ENCODE data around the gene SNX2.
"Not testable (repeated sequence)": the region's sequence is repeated elsewhere in the genome, so short reads cannot be mapped to it uniquely, and the experiment has no call there.

Gene SNX2

DNA sequence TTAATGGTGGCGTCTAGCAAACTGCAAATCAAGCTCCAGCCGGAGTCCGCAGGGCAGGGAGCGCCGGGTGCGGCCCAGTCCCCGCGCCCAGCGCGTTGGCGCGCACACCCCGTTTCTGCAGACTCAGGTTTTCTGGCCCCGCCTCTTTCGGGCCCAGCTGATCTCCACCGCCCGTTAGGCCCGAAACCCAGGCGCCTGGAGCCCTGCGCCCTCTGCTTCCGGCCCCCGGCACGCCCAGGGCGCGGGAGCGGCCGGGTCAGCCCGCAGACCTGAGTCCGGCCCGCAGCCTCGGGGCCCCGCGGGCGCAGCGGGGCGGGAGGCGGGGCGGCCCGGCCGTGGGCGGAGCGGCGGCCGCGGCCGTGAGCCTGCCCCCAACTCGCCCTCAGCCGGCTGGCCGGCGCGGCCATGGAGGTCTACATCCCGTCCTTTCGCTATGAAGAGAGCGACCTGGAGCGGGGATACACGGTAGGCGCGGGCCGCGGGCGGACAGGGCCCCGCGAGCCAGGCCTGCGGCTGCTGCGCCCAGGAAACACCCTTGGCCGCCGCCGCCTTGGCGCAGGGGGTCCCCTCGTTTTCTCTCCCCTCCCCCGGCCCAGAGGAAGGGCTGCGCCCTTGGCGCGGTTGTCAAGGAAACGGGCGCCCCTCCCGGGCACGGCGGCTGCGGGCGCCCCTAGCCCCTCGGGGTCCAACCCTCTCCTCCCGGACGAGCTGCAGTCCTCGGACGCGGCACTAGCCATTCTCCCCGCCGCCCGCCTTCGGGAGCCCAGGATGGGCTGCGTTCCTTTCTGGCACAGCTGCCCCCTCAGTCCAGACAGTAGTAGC lies 70.6 kb downstream of the SNX2 start, which contains the start of gene SNX24:
TSS of gene SNX24 (plus strand) at position 385 of the 822 bp plus-strand sequence. CDS start at position 406, 21 bp downstream.
- TF ChIP-seq CTCF (IDR thresholded peaks at IDR 0.05; ENCODE audit: insufficient read depth, low read depth, low read length, missing control alignments), result peak; percentile 0
- DNase-seq (ENCODE audit: low read depth), result peak; percentile 72
- H3K4me3 ChIP-seq (ENCODE audit: low read depth, low read length), result peak within 1 kb of the TSS; percentile 60

DNA sequence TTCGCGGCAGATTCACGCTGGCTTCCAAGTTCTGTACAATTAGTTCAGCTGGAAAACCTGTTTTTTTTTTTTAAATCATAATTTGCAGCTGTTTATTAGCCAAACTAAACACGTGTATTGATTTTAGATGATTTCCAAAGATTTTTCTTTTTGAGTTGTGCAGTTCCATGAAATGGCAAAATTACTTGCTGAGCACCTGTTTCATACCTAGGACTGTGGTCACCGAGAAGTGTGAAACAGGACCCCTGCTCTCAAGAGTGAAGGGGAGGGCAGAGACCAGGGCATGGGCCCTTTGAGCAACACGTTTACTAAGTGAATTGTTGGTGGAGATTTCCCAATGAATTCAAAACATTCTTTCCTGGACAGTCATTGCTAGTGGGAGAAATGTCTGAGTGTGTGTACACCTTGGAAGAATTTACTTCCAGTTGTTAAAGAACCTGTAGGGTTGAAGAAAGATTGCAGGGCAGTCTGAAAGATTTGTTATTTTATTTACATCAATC lies 71.2 kb downstream of the SNX2 start:
- no peak for DNase-seq (ENCODE audit: low read depth)
- H3K4me3 ChIP-seq (ENCODE audit: low read depth, low read length), result peak overlapping the region; percentile 60; the same call in 1 of the 2 replicates
- TF ChIP-seq CTCF (IDR thresholded peaks at IDR 0.05; ENCODE audit: insufficient read depth, low read depth, low read length, missing control alignments), result no peak

GRCh38 chr5:122847687-122848081 lies 72.8 kb downstream of the SNX2 start:
- H3K4me3 ChIP-seq (ENCODE audit: low read depth, low read length), result no peak overlapping the region
- TF ChIP-seq CTCF (IDR thresholded peaks at IDR 0.05; ENCODE audit: insufficient read depth, low read depth, low read length, missing control alignments), result no peak
- no peak for DNase-seq (ENCODE audit: low read depth)

DNA sequence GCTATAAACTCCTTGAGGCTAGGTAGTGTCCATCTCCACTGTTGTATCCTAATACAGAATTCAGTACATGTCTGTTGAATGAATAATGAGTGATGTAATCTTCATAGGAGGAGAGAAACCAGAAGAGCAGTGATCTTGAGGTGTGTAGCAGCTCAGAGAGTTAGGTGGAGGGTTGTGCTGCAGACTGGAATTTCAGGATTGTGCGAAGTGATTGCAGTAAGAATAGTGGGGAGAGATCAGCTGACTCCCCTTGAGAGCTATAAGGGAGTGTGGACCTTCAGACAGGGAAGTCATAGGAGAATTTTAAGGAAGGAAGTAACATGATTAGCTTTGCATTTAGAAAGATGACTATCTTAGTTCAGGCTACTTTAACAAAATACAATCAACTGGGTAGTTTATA lies 74.9 kb downstream of the SNX2 start:
- H3K4me3 ChIP-seq (ENCODE audit: low read depth, low read length), result no peak overlapping the region
- DNase-seq (ENCODE audit: low read depth), result no peak
- TF ChIP-seq CTCF (IDR thresholded peaks at IDR 0.05; ENCODE audit: insufficient read depth, low read depth, low read length, missing control alignments), result no peak

DNA sequence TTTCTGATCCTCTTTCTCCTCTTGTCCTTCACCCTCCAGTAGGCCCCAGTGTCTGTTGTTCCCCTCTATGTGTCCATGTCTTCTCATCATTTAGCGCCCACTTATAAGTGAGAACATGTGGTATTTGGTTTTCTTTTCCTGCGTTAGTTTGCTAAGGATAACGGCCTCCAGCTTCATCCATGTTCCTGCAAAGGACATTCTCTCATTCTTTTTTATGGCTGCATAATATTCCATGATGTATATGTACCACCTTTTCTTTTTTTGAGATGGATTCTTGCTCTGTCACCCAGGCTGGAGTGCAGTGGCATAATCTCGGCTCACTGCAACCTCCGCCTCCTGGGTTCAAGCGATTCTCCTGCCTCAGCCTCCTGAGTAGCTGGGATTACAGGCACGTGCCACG lies 82.7 kb downstream of the SNX2 start:
- H3K4me3 ChIP-seq (ENCODE audit: low read depth, low read length); DNase-seq (ENCODE audit: low read depth): not testable (repeated sequence)

GRCh38 chr5:122858451-122858850 lies 83.6 kb downstream of the SNX2 start:
- TF ChIP-seq CTCF (IDR thresholded peaks at IDR 0.05; ENCODE audit: insufficient read depth, low read depth, low read length, missing control alignments), result no peak
- no peak for DNase-seq (ENCODE audit: low read depth)

DNA sequence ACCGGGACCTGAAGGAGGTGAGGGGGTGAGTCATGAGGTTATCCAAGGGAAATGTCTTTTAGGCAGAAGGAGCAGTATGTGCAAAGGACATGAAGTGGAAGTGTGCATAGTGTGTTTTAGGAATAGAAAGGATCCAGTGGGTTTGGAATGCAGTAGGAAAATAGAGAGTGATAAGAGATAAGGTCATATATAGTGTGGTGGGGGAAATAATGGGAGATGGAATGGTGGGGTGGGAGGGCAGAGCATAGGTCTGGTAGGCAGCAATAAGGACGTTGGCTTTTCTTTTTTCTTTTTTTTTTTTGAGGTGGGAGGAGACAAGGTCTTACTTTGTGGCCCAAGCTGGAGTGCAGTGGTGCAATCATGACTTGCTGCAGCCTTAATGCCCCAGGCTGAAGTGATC lies 88.4 kb downstream of the SNX2 start:
- DNase-seq (ENCODE audit: low read depth), result no peak
- no peak overlapping the region for H3K4me3 ChIP-seq (ENCODE audit: low read depth, low read length)
- no peak for TF ChIP-seq CTCF (IDR thresholded peaks at IDR 0.05; ENCODE audit: insufficient read depth, low read depth, low read length, missing control alignments)

More at GRCh38 chr5:122858451-122858850, 83.6 kb downstream of the SNX2 start:
- no peak overlapping the region for H3K4me3 ChIP-seq (ENCODE audit: low read depth, low read length)

Data from GM12865 (cell line).